NCI-H1417 (cell line): ENCODE data around the gene ASRGL1.
"Not testable (repeated sequence)": the region's sequence is repeated elsewhere in the genome, so short reads cannot be mapped to it uniquely, and the experiment has no call there.

ENCODE experiments used
- DNase-seq, 3 experiments: peaks; one replicate each; lab custom pipeline; 2025; lab: John Stamatoyannopoulos, UW

The ASRGL1 gene

DNA sequence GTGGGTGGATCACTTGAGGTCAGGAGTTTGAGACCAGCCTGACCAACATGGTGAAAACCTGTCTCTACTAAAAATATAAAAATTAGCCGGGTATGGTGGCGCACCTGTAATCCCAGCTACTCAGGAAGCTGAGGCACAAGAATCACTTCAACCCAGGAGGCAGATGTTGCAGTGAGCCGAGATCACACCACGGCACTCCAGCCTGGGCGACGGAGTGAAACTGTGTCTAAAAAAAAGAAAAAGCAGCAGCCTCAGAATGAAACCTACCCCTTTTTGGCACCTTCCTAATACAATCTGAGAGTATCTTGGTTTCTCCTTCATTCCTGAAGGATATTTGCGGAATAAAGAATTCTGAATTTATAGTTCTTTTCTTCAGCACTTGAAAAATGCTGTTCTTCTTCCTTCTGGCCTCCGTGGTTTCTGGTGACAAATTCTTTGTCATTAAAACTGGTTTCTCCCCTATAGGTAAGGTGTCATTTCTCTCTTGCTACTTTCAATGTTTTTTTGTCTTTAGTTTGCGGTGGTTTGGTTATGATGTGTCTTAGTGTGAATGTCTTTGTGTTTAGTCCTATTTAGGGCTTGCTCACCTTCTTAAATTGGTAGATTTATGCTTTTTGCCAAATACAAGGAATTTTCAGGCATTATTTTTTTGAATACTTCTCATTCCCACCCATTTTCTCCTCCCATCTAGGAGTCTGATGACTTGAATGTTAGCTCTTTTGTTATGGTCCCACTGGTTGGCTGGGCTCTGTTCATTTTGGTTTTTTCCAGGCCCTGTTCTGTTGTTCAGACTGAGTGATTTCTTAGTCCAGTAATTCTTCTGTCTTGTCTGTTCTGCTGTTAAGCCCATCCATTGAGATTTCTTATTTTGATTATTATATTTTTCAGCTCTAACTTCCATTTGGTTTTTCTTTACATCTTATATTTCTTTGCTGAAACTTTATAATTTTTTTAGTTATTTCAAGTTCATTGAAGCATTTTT is 15.4 kb downstream of the ASRGL1 start:
- no peak for DNase-seq

DNA sequence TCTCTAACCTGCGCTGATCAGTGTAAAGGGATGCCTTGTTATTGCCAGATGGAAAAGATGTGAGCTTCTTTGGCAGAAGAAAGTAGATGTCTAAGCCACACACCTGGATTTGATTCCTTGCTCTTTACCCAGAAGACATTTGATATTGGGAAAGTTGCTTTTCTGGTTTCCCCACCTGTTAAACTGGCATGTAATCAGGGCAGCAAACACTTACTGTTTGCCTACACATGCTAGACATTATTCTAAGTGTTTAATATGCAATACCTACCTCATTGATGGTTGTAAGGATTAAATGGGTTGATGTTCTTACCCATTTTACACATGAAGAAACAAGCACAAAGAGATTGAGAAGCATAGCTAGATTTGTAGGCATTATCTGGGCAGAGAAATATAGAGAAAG is 16.6 kb downstream of the ASRGL1 start:
- peak in 2 of 3 experiments; percentile 44 to 86 for DNase-seq

DNA sequence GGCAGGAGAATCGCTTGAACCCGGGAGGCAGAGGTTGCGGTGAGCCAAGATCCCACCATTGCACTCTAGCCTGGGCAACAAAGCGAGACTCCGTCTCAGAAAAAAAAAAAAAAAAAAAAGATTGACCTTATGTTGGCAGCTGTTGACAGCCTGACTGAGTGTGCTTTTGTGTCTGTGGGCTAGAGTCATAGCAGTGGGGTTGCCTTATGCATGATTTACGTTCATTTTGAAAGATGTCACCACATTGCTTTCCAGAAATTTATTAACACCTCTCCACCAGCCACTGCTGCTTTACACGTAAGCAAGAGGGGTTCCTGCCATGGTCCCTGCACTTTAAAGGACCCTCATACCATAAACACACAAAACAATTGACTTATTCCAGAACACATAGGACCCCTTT is 21.0 kb downstream of the ASRGL1 start:
- DNase-seq = no peak

DNA sequence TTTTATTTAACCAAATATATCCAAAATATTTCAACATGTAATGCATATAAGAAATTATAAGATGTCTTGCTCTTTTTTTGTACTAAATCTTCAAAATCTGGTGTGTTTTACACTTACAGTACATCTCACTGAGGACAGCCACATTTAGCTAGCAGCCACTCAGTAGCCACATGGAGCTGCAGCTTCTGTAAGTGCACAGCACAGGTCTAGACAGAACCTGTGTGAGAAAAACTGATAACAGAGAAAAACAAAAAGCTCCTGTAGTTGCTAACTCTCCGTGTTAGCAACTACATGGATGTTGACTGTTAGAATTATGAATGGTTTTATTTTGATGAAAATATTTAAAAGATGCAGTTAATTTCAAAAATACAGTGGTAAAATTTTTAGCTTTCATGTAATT is 22.2 kb downstream of the ASRGL1 start:
- no peak for DNase-seq

DNA sequence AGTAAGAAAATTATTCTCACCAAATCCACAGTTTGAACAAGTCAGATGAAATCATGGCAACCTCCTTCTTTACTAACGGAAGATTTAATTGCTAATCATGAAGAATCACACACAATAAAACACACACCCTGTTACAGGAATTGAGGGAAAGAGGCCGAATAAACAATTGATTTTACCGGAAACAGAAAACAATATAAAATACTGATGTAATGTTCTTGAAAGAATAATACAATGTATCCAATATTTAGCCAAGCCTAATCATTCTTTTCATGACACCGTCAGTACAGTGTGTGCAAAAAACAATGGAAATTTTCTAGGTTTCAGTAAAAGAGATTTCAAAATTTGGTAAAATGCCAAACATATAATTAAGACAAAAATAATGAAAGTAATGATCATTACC is 23.4 kb downstream of the ASRGL1 start:
- no peak for DNase-seq

DNA sequence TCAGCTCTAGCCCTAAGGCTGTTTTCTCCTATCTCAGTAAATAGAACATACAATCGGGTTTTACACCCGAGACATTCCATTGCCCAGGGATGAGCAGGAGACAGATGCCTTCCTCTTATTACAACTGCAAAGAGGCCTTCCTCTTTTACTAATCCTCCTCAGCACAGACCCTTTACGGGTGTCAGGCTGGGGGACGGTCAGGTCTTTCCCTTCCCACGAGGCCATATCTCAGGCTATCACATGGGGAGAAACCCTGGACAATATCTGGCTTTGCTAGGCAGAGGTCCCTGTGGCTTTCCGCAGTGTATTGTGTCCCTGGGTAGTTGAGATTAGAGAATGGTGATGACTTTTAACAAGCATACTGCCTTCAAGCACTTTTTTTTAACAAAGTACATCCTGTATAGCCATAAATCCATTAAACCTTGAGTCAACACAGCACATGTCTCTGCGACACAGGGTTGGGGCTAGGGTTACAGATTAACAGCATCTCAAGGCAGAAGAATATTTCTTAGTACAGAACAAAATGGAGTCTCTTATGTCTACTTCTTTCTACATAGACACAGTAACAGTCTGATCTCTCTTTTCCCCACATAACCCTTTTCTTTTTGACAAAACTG is 31.7 kb downstream of the ASRGL1 start:
- DNase-seq = not testable (repeated sequence)

DNA sequence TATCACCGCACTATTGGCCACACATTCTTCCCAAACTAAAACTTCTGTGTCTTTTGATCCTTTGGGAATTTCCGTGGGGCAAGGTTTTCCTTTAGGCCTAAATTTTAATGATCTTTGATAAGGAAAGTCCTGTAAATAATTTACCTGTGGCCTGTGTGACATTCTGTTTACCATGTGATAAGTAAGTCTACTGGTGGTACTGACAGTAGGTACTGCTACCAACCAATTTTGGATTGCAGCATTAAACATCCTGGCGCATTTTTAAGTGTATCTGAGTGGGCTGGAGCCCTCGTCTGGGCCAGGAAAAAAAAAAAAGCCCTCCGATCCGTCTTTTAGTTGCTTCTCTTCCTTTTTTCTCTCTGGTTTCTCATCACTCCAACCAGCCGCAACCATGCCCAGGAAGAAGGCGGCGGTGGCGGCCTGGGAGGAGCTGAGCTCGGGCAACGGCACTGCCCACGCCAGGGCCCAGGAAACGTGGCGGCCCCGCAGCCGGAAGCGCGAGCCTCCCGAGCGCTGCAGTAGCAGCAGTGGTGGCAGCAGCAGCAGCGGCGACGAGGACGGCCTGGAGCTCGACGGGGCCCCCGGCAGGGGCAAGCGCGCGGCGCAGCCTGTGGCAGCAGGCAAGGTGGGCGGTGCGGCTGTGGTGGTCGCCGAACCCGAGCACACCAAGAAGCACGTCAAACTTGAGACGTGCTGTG is 33.6 kb downstream of the ASRGL1 start:
- DNase-seq = no peak

DNA sequence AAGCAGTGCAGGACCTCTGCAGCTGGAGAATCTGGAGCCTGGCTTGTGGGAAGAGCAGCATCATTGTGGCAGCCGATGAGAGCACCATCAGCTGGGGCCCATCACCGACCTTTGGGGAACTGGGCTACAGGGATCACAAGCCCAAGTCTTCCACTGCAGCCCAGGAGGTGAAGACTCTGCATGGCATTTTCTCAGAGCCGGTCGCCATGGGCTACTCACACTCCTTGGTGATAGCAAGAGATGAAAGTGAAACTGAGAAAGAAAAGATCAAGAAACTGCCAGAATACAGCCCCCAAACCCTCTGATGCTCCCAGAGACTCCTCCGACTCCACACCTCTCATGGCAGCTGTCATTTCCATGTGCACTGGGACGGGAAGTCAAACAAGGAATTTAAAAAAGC is 35.6 kb downstream of the ASRGL1 start:
- no peak for DNase-seq

DNA sequence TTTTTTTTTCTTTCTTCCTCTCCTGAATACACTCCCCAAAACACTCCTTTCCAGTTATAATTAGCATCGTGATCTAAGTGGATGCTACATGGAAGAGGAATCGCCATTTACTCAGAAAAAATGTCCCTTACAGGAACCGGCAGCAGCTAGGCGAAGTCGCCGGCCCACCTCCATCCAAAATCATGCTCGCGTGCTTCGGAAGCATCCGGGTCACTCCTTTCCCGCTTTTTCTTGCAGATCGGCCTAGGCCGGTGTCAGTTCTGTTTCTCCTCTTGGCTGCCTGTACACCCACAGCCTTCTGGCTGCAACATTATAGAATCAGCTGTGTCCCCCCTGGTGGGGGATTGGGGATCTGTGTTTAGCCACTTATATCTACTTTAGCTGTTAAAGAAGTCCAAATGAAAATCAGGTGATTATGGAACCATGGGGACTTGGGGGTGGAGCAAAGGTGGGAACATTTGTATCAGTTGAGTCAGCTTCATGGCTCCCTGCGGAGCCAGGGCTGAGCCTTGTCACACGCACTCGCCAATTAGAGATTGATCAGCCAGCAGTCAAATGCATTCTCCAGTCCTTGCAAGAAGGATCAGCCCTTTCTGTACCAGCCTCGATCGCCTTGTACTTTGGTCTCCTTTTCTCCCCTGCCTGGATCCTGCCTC is 36.3 kb downstream of the ASRGL1 start:
- peak in 2 of 3 experiments; percentile 13 to 19 for DNase-seq

DNA sequence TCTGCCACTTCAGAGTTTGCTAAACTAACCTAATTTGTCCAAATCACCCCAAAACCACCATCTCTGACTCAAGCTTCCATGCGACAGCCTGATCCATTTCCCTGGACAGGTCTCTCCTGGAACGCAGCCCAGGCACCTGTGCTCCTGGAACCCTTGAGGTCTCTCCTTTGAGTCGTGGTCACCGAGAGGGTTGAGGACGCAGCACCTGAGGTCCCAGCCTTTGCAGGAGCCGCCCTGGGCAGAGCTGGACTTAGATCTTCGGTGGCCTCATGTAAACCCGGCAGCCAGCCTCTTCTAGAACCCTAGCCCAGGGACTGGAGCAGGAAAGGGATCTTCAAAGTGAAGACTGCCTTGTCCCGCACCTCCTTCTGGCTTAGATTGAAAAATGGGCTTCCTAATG is 37.6 kb downstream of the ASRGL1 start:
- no peak for DNase-seq

DNA sequence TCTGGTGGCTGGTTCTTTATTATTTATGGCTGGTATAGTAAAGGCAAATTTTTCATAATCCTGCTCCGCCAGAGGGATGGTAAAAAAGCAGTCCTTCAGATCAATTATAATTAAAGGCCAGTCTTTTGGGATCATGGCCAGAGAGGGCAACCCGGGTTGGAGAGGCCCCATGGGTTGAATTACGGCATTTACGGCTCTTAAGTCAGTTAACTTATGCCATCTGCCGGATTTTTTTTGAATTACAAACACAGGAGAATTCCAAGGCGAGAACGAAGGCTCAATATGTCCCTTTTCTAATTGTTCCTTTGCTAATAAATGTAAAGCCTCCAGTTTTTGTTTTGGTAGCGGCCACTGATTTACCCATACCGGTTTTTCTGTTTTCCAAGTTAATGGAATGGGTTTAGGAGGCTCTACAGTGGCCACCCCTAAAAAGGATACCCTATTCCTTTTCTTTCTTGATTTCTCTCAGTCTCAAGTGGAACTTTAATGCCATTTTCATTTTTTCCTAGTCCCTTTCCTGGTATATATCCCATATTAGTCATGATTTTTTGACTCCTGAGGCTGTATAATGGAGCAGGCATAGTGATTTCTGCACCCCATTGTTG is 41.3 kb downstream of the ASRGL1 start:
- peak; percentile 41 to 80 (median 45) for DNase-seq

DNA sequence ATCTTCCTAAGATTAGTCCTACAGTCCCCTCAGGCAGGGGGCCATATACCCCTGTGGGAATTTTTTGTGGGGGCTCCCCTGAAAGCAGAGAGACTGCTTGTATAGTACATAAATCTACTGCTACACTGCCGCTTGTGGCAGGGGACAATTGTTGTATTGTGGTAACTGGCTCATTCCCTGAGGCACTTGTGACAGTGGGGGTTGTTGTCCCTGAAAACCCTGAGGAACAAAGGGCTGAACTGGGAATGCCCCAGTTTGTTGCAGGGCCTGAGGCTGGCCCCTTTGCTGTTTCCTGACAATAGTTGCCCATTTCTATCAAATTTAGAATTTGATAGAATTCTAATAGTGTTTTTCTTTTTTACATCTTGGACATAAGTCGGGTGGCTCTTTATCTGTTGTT is 42.3 kb downstream of the ASRGL1 start:
- DNase-seq = peak in 1 of 3 experiments; percentile 40

DNA sequence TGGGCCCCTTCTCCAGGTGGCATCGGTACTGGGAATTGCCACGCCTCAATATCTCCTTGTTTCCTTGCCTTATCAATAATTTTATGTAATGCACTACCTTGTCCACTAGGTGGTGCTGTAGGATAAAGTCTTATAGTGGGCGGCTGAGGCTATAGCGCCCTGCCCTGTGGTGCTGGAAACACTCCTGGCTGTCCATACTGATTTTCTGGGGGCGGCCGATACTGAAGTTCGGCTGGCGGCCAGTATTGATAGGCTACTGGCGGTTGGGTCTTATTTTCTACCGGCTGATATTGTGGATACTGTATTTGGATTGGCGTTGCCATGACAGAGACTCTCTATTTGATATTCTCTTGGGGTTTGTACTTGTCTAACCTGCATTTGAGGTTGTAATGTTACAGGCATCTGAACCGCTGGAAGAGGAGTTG is 43.6 kb downstream of the ASRGL1 start:
- DNase-seq = peak; percentile 67 to 90 (median 69)

DNA sequence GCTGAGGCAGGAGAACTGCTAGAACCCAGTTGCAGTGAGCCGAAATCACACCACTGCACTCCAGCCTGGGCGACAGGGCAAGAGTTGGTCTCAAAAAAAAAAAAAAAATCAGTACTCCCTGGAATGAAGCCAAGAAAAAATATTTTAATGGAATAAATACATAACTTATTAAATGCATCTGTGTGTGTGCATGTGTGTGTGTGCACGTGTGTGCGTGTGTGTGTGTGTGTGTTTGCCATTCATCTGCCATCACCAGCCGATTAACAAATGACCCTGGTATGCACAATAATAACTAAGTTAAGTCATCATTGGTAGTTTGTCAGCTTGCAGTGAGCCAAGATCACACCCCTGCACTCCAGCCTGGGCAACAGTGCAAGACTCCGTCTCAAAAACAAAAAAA is 46.6 kb downstream of the ASRGL1 start:
- peak in 1 of 3 experiments; percentile 28 for DNase-seq

DNA sequence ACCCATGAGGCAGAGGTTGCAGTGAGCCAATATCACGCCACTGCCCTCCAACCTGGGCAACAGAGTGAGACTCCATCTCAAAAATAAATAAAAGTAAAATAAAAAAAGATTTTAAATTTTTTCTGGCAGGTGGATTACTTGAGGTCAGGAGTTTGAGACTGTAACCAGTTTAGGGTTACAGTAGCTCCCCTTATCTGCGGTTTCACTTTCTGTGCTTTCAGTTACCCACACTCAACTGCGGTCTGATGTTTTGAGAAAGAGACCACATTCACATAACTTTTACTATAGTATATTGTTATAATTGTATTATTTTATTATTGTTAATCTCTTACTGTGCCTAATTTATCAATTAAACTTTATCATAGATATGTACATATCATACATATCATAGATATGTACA is 48.8 kb downstream of the ASRGL1 start:
- DNase-seq = not testable (repeated sequence)

DNA sequence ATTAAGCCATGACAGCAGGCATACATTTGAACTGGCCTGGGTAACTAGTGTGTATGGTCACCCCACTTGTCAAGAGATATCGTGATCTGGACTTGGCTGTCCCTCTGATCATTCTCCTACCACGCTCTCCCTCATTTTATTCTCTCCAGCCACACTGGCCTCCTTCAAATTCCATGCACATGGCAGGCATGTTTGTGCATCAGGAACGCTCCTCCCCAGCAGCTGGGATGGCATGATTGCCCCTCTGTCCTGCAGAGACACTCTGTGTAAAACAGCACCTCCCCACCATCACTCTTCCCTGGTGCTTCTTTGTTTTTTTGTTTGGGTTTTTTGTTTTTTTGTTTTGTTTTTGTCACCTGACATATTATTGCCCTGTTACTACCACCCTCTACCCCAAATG is 50.1 kb downstream of the ASRGL1 start:
- DNase-seq = no peak

DNA sequence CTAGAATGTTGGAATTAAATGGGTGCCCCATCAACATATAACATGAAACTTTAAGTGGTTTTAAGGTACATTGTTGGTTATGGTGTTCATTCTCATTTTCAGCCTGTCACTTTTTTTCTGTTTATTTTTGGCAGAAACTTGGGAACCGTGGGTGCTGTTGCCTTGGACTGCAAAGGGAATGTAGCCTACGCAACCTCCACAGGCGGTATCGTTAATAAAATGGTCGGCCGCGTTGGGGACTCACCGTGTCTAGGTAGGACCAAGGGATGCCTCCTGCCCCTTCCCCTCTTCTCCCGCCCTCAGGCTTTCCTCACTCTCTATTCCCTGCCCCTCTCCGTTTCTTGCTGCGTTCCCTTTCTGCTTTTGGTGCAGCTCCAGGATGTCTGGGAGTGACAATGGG is 51.8 kb downstream of the ASRGL1 start:
- DNase-seq = no peak

DNA sequence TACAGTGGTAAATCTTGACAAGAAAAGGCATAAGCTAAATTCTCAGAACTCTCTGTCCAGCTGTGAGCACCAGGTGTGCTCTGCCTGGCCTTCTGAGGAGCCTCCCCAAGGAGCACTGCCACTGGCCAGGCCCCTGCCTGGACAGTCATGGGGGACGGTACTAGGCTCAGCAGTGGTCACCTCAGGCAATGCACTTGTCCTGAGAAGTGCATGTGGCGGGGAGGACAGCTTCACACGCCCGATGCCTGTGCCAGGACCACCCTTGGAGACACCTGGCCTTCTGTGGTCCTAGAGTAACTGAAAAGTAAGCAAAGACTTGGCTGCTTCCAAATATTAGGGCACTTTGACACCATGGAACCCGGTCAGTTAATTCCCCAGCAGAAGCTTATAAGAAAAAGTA is 53.0 kb downstream of the ASRGL1 start:
- no peak for DNase-seq

DNA sequence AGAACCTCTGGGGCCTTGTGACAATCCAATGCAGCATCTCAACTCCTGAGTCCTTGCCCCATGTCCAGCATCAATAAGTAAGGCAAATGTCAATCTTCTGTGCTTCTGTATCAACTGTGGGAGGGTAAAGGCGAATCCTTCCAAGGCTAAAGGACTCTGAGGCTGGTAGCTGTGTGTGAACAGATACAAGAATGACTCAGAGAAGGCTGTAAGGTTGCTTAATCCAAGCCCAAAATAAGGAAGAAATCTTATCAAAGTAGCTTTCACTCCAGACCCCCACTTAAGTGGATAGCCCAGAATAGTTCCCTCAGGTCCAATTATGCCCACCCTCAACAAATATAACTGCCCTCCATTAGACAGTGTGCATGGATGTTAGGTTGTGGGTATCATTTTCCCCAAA is 53.5 kb downstream of the ASRGL1 start:
- DNase-seq = no peak

DNA sequence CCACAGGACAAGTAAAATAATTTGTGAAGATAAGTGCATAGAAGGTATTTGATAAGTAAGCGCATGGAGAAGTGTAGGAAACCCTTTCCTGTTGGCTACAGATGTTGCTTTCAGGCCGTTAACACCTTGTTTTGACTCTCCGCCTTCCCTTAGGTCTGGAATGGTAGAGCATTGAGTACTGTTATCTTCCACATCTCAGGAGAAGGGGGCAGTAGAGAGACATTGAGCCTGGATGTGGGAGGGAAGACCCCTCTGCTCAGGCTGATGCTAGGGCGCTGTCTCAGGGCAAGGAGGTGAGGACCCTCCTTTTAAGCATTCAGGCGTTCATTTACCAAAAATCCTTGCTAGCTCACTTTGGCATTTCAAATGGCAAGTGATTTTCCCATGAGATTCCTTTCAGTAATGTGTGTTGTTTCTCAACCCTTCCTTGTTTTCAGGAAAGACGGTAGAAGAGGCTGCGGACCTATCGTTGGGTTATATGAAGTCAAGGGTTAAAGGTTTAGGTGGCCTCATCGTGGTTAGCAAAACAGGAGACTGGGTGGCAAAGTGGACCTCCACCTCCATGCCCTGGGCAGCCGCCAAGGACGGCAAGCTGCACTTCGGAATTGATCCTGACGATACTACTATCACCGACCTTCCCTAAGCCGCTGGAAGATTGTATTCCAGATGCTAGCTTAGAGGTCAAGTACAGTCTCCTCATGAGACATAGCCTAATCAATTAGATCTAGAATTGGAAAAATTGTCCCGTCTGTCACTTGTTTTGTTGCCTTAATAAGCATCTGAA is 54.6 kb downstream of the ASRGL1 start:
- no peak for DNase-seq

DNA sequence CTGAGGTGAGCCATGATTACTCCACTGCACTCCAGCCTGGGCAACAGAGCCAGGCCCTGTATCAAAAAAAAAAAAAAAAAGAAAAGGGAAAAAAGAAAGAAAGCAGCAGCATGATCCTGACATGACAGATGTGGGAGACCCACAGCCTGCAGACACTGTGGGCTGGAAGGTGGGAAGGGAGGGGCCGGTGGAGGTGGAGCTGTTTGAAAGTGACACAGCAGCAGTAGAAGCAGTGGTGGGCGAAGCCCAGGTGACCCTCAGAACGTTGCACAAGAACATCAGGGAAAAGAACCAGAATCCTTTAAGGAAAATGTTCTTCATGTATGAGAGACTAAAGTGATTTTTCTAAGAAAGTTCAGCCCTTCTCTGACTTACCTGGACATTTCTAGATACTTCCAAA is 55.3 kb downstream of the ASRGL1 start:
- DNase-seq = no peak
